ENCODE data around the gene PAX7.

Gene PAX7

GRCh38 chr1:18697541-18697940 is 66.9 kb downstream of the PAX7 start:
- DNase-seq (ENCODE audit: low read depth in 1 of 2, low spot score in 1 of 2) = no peak

- DNase-seq (ENCODE audit: low read depth in 1 of 2, low spot score in 1 of 2) = no peak
Measured at GRCh38 chr1:18700530-18700929, 69.9 kb downstream of the PAX7 start.

- no peak for DNase-seq (ENCODE audit: low read depth in 1 of 2, low spot score in 1 of 2)
Measured at GRCh38 chr1:18701183-18701582, 70.5 kb downstream of the PAX7 start.

- no peak for DNase-seq (ENCODE audit: low read depth in 1 of 2, low spot score in 1 of 2)
Measured at GRCh38 chr1:18703041-18703621, 72.5 kb downstream of the PAX7 start.

GRCh38 chr1:18705811-18706210 is 75.2 kb downstream of the PAX7 start:
- no peak for DNase-seq (ENCODE audit: low read depth in 1 of 2, low spot score in 1 of 2)

GRCh38 chr1:18707696-18708257 is 77.1 kb downstream of the PAX7 start:
- DNase-seq (ENCODE audit: low read depth in 1 of 2, low spot score in 1 of 2) = no peak

GRCh38 chr1:18710002-18710401 is 79.4 kb downstream of the PAX7 start:
- no peak for DNase-seq (ENCODE audit: low read depth in 1 of 2, low spot score in 1 of 2)

GRCh38 chr1:18711003-18711402 is 80.4 kb downstream of the PAX7 start:
- DNase-seq (ENCODE audit: low read depth in 1 of 2, low spot score in 1 of 2) = no peak

- no peak for DNase-seq (ENCODE audit: low read depth in 1 of 2, low spot score in 1 of 2)
Measured at GRCh38 chr1:18711536-18712251, 81.0 kb downstream of the PAX7 start.

GRCh38 chr1:18712252-18712600 is 81.6 kb downstream of the PAX7 start:
- DNase-seq (ENCODE audit: low read depth in 1 of 2, low spot score in 1 of 2) = no peak

- DNase-seq (ENCODE audit: low read depth in 1 of 2, low spot score in 1 of 2) = no peak
Measured at GRCh38 chr1:18714404-18715175, 83.9 kb downstream of the PAX7 start.

- DNase-seq (ENCODE audit: low read depth in 1 of 2, low spot score in 1 of 2) = no peak
Measured at GRCh38 chr1:18716112-18716784, 85.6 kb downstream of the PAX7 start.

GRCh38 chr1:18716785-18717678 is 86.4 kb downstream of the PAX7 start:
- no peak for DNase-seq (ENCODE audit: low read depth in 1 of 2, low spot score in 1 of 2)

- no peak for DNase-seq (ENCODE audit: low read depth in 1 of 2, low spot score in 1 of 2)
Measured at GRCh38 chr1:18719786-18720451, 89.3 kb downstream of the PAX7 start.

- no peak for DNase-seq (ENCODE audit: low read depth in 1 of 2, low spot score in 1 of 2)
Measured at GRCh38 chr1:18721041-18721440, 90.4 kb downstream of the PAX7 start.

GRCh38 chr1:18721776-18722175 is 91.1 kb downstream of the PAX7 start:
- DNase-seq (ENCODE audit: low read depth in 1 of 2, low spot score in 1 of 2) = no peak

GRCh38 chr1:18722270-18722669 is 91.6 kb downstream of the PAX7 start:
- no peak for DNase-seq (ENCODE audit: low read depth in 1 of 2, low spot score in 1 of 2)

- no peak for DNase-seq (ENCODE audit: low read depth in 1 of 2, low spot score in 1 of 2)
Measured at GRCh38 chr1:18723206-18723605, 92.6 kb downstream of the PAX7 start.

GRCh38 chr1:18723701-18724411 is 93.2 kb downstream of the PAX7 start:
- DNase-seq (ENCODE audit: low read depth in 1 of 2, low spot score in 1 of 2) = no peak
